Cerebellar cortex (tissue), 1 donor: ENCODE data around the gene OR1D5.
"Not testable (repeated sequence)": the region's sequence is repeated elsewhere in the genome, so short reads cannot be mapped to it uniquely, and the experiment has no call there.

ENCODE experiments used
- DNase-seq: peaks from one replicate; pipeline ENCODE4 v3.0.0-alpha.2; 2015; ENCODE audit warnings: low spot score

Gene OR1D5

GRCh38 chr17:3032258-3033247 lies 30.9 kb downstream of the OR1D5 start:
- DNase-seq = no peak

- not testable (repeated sequence) for DNase-seq
These were observed 32.4 kb downstream of the OR1D5 start for GRCh38 chr17:3030852-3031470.

- DNase-seq = no peak
These were observed 33.3 kb downstream of the OR1D5 start for GRCh38 chr17:3030096-3030495.

GRCh38 chr17:3029213-3029913 lies 34.0 kb downstream of the OR1D5 start:
- DNase-seq = no peak

GRCh38 chr17:3027786-3028532 lies 35.4 kb downstream of the OR1D5 start:
- DNase-seq = no peak

DNA sequence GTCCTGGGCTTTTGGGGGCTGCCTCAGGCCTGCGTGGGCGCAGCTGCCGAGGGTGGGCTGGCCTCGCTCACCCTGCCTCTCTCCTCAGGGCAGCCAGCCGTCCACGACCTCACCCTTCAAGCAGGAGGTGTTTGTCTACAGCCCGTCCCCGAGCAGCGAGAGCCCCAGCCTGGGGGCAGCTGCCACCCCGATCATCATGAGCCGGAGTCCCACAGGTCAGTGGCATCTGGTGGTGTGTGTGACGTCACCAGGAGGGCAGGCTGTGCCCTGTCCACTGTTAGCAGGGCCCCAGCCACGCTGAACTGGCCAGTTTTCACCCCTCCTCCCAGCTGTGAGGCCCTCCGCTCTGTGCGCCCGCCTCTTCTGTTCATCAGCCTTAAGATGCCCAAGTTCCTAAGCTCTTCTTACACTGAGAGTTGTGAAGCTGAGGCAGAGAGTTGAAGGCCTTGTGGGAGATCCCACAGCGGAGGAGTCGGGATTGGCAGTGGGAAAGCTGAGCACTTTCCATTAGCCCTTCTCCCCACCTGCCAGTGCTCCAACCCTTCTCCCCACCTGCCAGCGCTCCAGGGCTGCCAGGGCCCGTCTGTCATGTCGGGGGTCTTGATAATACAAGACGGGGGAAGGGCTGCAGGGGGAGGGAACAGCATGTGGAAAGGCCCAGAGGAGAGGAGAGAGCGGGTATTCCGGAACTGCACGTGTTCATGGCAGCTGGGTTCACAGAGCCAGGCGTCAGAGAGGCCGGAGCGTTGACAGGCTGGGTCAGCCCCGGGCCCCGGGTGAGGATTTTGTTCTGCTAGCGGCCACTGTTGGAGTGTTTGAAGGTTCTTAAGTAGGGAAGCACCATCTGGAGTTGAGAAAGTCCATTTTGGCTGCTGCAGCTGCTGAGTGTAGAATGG lies 36.3 kb downstream of the OR1D5 start:
- no peak for DNase-seq

- no peak for DNase-seq
These were observed 37.1 kb downstream of the OR1D5 start for GRCh38 chr17:3026125-3026855.

DNA sequence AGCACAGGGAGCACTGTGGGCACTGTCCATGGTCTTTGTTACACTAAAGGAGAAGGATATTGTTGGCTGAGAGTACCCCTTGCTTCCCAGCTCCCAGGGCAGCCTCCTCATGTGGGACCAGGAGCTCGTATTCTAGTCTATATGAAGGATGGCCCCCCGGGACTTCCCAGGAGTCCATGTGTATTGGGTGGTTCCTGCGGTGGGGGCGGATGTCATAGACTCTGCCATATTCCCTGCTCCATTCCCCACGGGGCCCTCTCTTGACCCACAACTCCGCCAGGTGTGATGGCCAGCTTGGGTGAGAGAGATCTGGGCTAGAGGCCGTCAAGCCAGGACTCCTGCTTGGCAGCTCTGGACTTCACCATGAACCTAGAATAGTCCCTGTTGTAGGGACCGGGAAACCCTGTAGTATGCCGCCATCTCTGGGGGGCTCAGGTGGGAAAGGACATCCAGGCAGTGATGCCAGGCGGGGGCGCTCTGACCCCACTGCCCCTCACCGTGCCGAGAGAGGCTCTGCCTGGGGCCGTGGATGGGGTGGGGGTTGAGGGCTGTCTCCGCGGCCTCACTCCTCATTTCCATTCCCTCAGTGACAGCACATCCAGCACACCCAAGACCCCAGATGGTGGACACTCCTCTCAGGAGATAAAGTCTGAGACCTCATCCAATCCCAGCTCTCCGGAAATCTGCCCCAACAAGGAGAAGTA lies 37.8 kb downstream of the OR1D5 start:
- no peak for DNase-seq

GRCh38 chr17:3024346-3024745 lies 39.1 kb downstream of the OR1D5 start:
- no peak for DNase-seq

GRCh38 chr17:3022197-3022596 lies 41.2 kb downstream of the OR1D5 start:
- DNase-seq = no peak

DNA sequence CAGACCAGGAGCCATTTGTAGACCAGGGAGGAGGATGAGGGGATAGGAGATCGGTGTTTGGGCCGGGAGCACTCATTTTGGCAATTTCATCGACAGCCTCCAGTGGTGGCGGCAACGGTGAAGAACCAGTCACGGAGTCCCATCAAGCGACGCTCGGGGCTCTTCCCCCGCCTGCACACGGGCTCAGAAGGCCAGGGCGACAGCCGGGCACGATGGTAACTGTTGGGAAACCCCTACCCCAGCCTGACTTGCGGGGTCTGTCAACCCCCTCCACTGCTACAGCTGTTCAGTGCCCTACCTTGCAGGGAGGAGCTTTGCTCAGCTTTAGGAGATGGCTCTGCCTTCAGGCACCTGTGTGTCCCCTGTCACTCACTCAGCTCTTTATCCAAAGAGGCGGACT lies 43.0 kb downstream of the OR1D5 start:
- DNase-seq = no peak

- DNase-seq = peak; percentile 25
These were observed 43.6 kb downstream of the OR1D5 start for GRCh38 chr17:3019761-3020160.

DNA sequence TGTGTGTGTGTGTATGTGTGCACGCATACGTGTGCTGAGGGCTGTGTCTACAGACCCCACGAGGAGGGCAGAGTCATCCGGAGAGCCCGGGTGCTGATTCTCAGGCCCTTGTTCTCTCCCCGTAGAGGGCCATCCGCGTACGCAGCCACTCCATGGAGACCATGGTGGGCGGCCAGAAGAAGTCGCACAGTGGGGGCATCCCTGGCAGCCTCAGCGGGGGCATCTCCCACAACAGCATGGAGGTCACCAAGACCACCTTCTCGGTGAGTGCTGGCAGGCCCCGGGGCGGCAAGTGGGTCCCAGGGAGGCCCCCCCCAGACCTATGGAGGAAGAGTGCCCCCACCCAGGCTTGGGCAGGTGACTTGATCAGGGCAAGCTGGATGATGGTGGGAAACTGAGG lies 45.5 kb downstream of the OR1D5 start:
- no peak for DNase-seq

DNA sequence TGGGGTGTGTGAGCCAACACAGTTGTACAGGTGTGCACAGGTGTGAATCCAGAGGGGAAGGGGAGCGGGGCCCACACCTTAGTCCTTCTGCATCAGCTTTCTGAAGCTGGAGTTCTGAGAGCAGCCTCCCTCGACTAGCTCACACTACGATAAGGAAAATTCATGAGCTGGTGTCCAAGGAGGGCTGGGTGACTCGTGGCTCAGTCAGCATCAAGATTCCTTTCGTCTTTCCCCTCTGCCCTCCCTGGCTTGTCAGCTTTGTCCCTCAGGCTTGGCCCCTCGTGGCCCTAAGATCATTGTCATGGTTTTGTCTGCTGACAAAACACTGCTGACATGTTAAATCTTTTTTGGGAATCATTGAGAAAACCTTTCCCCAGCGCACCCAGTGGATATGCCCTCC lies 47.5 kb downstream of the OR1D5 start:
- DNase-seq = no peak

GRCh38 chr17:3012926-3013581 lies 50.4 kb downstream of the OR1D5 start:
- peak; percentile 85 for DNase-seq
